Upper lobe of left lung (tissue), 4 donors: ENCODE data around the gene PTPRM.

Experiments used
- CTCF ChIP-seq, 6 experiments: fragments of 450-650 bp in 4 of 6; fragments of 200-600 bp in 2 of 6; sonication (generic) in 2 of 6; IDR thresholded peaks; one replicate each; pipeline ENCODE4 v1.5.1; 2016 to 2019; ENCODE audit warnings: antibody characterized with exemption in 6 of 6
- EP300 ChIP-seq, 4 donors: sonication (generic); formaldehyde crosslinking; IDR thresholded peaks; one replicate each; pipeline ENCODE4 v1.5.1; 2017; ENCODE audit warnings: antibody characterized with exemption in 4 of 4, control low read depth in 2 of 4
- POLR2A ChIP-seq, 4 donors: fragments of 450-650 bp; IDR thresholded peaks; one replicate each; pipeline ENCODE4 v1.5.1; 2016 to 2017; ENCODE audit warnings: antibody characterized with exemption in 4 of 4, mild to moderate bottlenecking in 2 of 4
- POLR2AphosphoS5 ChIP-seq, 2 donors: sonication (generic); formaldehyde crosslinking; IDR thresholded peaks; one replicate each; pipeline ENCODE4 v1.5.1; 2017; ENCODE audit warnings: antibody characterized with exemption in 2 of 2

- TF ChIP-seq POLR2AphosphoS5 (IDR thresholded peaks at IDR 0.05) (no peak), POLR2A (IDR thresholded peaks at IDR 0.05) (no peak), CTCF (IDR thresholded peaks at IDR 0.05) (no peak), EP300 (IDR thresholded peaks at IDR 0.05) (no peak)
Measured at GRCh38 chr18:7987284-7987976, 420.3 kb downstream of the PTPRM start.
